Panc1 (cell line): ENCODE data around the gene ROR1. TPM values are rescaled to one million over a fixed set of nuclear protein-coding genes. Genes with fewer than 3 reads are reported as not detected.

Experiments used
- ATAC-seq: fragments of 200-7000 bp; cut with Tn5 transposase; 2 replicates; pipeline ENCODE4 v1.9.1; 2020; ENCODE audit warnings: mild to moderate bottlenecking, moderate library complexity
- BruUV-seq: library from RNA; stranded (reverse); fragments of 400-500 nt; replicated peaks from 2 replicates; lab custom pipeline; 2021; lab: Mats Ljungman, UMichigan
- CTCF ChIA-PET: fragments of 300-600 bp; sonication (Branson Sonifier 250); formaldehyde crosslinking; loops from one replicate; lab custom pipeline; 2022; ENCODE audit warnings: antibody characterized with exemption; lab: Charles Lee
- POLR2A ChIA-PET: fragments of 300-600 bp; sonication (Branson Sonifier 250); formaldehyde crosslinking; loops from one replicate; lab custom pipeline; 2022; ENCODE audit warnings: antibody characterized with exemption; lab: Charles Lee
- DNase-seq: peaks from one replicate; pipeline ENCODE4 v3.0.0-alpha.2; 2010; ENCODE audit warnings: low read depth, low spot score
- H3K27ac ChIP-seq: 2 replicates; pipeline ENCODE4 v1.5.1; 2011; ENCODE audit warnings: mild to moderate bottlenecking, low read length, inconsistent platforms
- H3K27me3 ChIP-seq: fragments of 200-500 bp; sonication (Bioruptor generic); 2 replicates; pipeline ENCODE4 v1.6.0; 2014; ENCODE audit warnings: low read length, inconsistent platforms; ENCODE audit not compliant: control insufficient read depth, insufficient read depth
- H3K36me3 ChIP-seq: fragments of 200-500 bp; sonication (Bioruptor generic); 2 replicates; pipeline ENCODE4 v1.5.1; 2014; ENCODE audit warnings: inconsistent platforms, mild to moderate bottlenecking, low read length, moderate library complexity; ENCODE audit not compliant: control insufficient read depth, insufficient read depth
- H3K4me1 ChIP-seq: 2 replicates; pipeline ENCODE4 v1.5.1; 2011; ENCODE audit warnings: inconsistent platforms, mild to moderate bottlenecking, low read length, moderate library complexity; ENCODE audit not compliant: control insufficient read depth, insufficient read depth
- H3K4me3 ChIP-seq, 2 experiments: 2 replicates each; pipeline ENCODE4 v1.5.1; 2011 to 2012; ENCODE audit warnings: low read depth in 2 of 2, low read length in 2 of 2, mild to moderate bottlenecking in 2 of 2, inconsistent platforms in 1 of 2, moderate library complexity in 1 of 2
- H3K9me3 ChIP-seq: fragments of 200-500 bp; sonication (Bioruptor generic); 2 replicates; pipeline ENCODE4 v1.5.1; 2014; ENCODE audit warnings: low read depth, mild to moderate bottlenecking, inconsistent platforms, low read length, moderate library complexity; ENCODE audit not compliant: control insufficient read depth, insufficient read depth
- POLR2AphosphoS5 ChIP-seq: IDR thresholded peaks from 2 replicates; pipeline ENCODE4 v1.6.1; 2012; ENCODE audit warnings: mild to moderate bottlenecking, low read depth, low read length, moderate library complexity
- SIN3A ChIP-seq: IDR thresholded peaks from 2 replicates; pipeline ENCODE4 v1.6.1; 2012; ENCODE audit warnings: low read depth, mild to moderate bottlenecking, low read length, moderate library complexity, borderline replicate concordance; ENCODE audit not compliant: insufficient read depth
- TCF7L2 ChIP-seq: IDR thresholded peaks from 2 replicates; pipeline ENCODE4 v1.6.1; 2011; ENCODE audit warnings: mild to moderate bottlenecking, low read depth, low read length, inconsistent platforms
- in situ Hi-C: cut with HindIII; loops from 2 replicates; pipeline ENCODE4 v1.10.0; 2016; ENCODE audit warnings: low sequenced_read_pairs, low pct_unique_long_range_greater_than_20kb
- intact Hi-C: fragments of 100-400 bp; cut with micrococcal nuclease; formaldehyde crosslinking; loops from one replicate; pipeline ENCODE4 v1.10.0; 2022; ENCODE audit not compliant: unreplicated experiment
- total RNA-seq: library from RNA; stranded (reverse); gene quantifications from one replicate; pipeline ENCODE4 v1.2.1, GENCODE V29; 2021; ENCODE audit not compliant: unreplicated experiment
- TF ChIP-seq, protein P1 (sequence below): fragments of 450-650 bp; IDR thresholded peaks from 2 replicates; pipeline ENCODE4 v1.5.1; 2017; ENCODE audit warnings: mild to moderate bottlenecking
- TF ChIP-seq, protein P2 (sequence below), 2 experiments: IDR thresholded peaks; 2 replicates each; pipeline ENCODE4 v1.6.1; 2011 to 2012; ENCODE audit warnings: low read depth in 2 of 2, control low read depth in 1 of 2, low read length in 1 of 2, mild to moderate bottlenecking in 1 of 2, moderate library complexity in 1 of 2; ENCODE audit not compliant: insufficient read depth in 1 of 2

The ROR1 gene
- total RNA-seq, 1 experiment from 2014 or later, result 19.3 TPM

DNA sequence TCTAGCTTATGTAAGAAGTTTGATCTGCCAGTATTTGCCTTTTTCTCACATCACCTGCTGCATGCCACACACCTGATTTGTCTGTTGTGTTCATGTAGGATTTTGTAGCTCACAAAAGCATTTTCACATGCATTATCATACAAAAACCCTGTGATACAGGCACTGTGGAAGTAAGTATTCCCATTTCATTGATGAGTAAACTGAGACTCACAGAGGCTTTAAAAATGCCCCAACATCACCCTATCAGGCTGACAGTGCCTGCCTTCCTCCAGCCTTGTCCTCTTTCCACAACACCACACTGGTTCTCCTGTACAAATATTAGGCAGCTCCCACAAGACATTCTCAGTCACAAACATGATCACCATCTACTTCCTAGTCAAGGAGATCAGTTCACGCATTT lies 343.7 kb downstream of the ROR1 start:
- BruUV-seq, result no TSS peak
- POLR2A ChIA-PET, result no interaction called here
- DNase-seq (no peak), ATAC-seq (no peak)
- TF ChIP-seq, protein P1, sequence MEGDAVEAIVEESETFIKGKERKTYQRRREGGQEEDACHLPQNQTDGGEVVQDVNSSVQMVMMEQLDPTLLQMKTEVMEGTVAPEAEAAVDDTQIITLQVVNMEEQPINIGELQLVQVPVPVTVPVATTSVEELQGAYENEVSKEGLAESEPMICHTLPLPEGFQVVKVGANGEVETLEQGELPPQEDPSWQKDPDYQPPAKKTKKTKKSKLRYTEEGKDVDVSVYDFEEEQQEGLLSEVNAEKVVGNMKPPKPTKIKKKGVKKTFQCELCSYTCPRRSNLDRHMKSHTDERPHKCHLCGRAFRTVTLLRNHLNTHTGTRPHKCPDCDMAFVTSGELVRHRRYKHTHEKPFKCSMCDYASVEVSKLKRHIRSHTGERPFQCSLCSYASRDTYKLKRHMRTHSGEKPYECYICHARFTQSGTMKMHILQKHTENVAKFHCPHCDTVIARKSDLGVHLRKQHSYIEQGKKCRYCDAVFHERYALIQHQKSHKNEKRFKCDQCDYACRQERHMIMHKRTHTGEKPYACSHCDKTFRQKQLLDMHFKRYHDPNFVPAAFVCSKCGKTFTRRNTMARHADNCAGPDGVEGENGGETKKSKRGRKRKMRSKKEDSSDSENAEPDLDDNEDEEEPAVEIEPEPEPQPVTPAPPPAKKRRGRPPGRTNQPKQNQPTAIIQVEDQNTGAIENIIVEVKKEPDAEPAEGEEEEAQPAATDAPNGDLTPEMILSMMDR, result no peak
- no peak for TF ChIP-seq POLR2AphosphoS5
- TF ChIP-seq SIN3A, result no peak
- TF ChIP-seq, protein P2, sequence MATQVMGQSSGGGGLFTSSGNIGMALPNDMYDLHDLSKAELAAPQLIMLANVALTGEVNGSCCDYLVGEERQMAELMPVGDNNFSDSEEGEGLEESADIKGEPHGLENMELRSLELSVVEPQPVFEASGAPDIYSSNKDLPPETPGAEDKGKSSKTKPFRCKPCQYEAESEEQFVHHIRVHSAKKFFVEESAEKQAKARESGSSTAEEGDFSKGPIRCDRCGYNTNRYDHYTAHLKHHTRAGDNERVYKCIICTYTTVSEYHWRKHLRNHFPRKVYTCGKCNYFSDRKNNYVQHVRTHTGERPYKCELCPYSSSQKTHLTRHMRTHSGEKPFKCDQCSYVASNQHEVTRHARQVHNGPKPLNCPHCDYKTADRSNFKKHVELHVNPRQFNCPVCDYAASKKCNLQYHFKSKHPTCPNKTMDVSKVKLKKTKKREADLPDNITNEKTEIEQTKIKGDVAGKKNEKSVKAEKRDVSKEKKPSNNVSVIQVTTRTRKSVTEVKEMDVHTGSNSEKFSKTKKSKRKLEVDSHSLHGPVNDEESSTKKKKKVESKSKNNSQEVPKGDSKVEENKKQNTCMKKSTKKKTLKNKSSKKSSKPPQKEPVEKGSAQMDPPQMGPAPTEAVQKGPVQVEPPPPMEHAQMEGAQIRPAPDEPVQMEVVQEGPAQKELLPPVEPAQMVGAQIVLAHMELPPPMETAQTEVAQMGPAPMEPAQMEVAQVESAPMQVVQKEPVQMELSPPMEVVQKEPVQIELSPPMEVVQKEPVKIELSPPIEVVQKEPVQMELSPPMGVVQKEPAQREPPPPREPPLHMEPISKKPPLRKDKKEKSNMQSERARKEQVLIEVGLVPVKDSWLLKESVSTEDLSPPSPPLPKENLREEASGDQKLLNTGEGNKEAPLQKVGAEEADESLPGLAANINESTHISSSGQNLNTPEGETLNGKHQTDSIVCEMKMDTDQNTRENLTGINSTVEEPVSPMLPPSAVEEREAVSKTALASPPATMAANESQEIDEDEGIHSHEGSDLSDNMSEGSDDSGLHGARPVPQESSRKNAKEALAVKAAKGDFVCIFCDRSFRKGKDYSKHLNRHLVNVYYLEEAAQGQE (IDR thresholded peaks at IDR 0.05; ENCODE audit: insufficient read depth in 1 of 2, low read depth in 2 of 2, low read length in 1 of 2), result no peak
- TF ChIP-seq TCF7L2, result no peak
- in situ Hi-C loops, result no loop called here
- Histone ChIP-seq H3K27ac (no peak overlapping the region), H3K4me3 (no peak overlapping the region), H3K27me3 (no peaks in the 10 kb centered on the region), H3K9me3 (no peaks in the 10 kb centered on the region), H3K36me3 (no peaks in the 10 kb centered on the region), H3K4me1 (no peaks in the 10 kb centered on the region)
- intact Hi-C loops, result no loop called here
- CTCF ChIA-PET, result no interaction called here

DNA sequence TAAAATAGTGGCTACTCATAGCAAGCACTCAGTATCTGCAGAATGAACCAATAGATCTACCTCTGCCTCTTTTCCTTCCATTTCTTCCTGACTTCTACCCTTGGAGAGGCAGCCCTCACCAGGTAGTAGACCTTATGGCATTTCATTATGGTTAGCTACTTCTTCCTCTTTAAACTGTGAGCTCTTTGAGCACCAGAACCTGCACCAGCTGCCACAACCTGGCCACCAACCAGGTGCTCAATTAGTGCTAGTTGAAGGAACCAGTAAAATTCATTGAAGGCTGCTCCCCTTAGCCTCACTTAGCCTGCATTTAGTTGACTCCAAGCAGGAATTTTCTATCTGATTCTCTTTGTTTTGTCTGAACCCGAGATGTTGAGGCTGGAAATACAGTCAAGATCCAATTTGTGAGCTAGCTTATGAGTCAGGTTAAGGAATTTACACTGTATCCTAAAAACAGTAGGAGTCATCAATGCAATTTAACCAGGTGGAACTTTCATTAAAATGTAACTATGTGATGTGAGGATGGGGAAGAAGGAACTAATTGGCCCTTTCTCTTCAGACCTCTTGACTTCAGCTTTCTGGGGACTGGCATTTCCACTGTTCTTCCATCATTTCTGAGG lies 348.1 kb downstream of the ROR1 start:
- POLR2A ChIA-PET, result no interaction called here
- DNase-seq (no peak), ATAC-seq (no peak)
- no peaks in the 10 kb centered on the region for H3K4me1 ChIP-seq
- no peaks in the 10 kb centered on the region for H3K9me3 ChIP-seq
- no peaks in the 10 kb centered on the region for H3K27me3 ChIP-seq
- H3K36me3 ChIP-seq, result no peaks in the 10 kb centered on the region
- intact Hi-C loops, result no loop called here
- BruUV-seq, result no TSS peak
- CTCF ChIA-PET, result no interaction called here
- H3K4me3 ChIP-seq, result no peak overlapping the region
- in situ Hi-C loops, result no loop called here
- no peak overlapping the region for H3K27ac ChIP-seq
- TF ChIP-seq SIN3A (no peak), POLR2AphosphoS5 (no peak), TCF7L2 (no peak)
- TF ChIP-seq, protein P1, result no peak
- TF ChIP-seq, protein P2 (IDR thresholded peaks at IDR 0.05; ENCODE audit: insufficient read depth in 1 of 2, low read depth in 2 of 2, low read length in 1 of 2), result no peak
